ENCODE data around the gene ADGRG6. TPM values are rescaled to one million over a fixed set of nuclear protein-coding genes. Genes with fewer than 3 reads are reported as not detected.

Gene ADGRG6
- total and polyA plus RNA-seq, 10 of the 15 experiments (the other 5 are each of a cell fraction or from before 2014, with no cell fraction given), result 0.01 to 0.24 (median 0.13) TPM; not detected in 7

DNA sequence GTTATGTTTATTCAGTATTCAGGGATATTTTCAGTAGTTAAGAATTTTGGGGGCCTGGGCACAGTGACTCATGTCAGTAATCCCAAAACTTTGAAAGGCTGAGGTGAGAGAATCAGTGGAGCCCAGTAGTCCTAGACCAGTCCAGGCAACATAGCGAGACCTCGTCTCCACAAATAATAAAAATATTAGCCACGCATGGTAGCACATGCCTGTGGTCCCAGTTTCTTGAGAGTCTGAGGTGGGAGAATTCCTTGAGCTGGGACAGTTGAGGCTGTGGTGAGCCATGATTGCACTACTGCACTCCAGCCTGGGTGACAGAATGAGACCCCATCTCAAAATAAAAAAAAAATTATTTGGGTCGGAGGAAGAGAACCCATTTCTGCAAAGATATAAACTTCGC is 20.3 kb downstream of the ADGRG6 start:
- ChIA-PET SMC1A (ENCODE audit: uncharacterized antibody, unreplicated experiment) (no interaction called here), POLR2A (no interaction called here), CTCF (interaction anchor here (0.7 kb wide), 1 partner anchor 22 kb away, joined by 4 read pairs; no protein-coding TSS in a partner anchor), RAD21 (ENCODE audit: unreplicated experiment) (no interaction called here)
- ATAC-seq (no peak), FAIRE-seq (no peak), DNase-seq (ENCODE audit: low read depth, low spot score) (no peak)
- no peaks in the 10 kb centered on the region for H3K27me3 ChIP-seq (replicated peaks in 1 of 2; ENCODE audit: control insufficient read depth in 2 of 2, insufficient read depth in 2 of 2, low read length in 1 of 2)
- in situ Hi-C loops (cut with MboI) (no loop called here), intact Hi-C loops (cut with micrococcal nuclease; ENCODE audit: unreplicated experiment) (no loop called here)
- no peak for TF ChIP-seq MYB (IDR thresholded peaks at IDR 0.05; ENCODE audit: borderline replicate concordance, low read depth, low read length)
- TF ChIP-seq RAD51 (IDR thresholded peaks at IDR 0.05), result no peak
- no peak for TF ChIP-seq NR2C2 (IDR thresholded peaks at IDR 0.05; ENCODE audit: borderline replicate concordance, control insufficient read depth, insufficient read length, low read depth)
- no peak for TF ChIP-seq ZZZ3 (IDR thresholded peaks at IDR 0.05; ENCODE audit: control insufficient read depth, insufficient read length, low read depth)
- TF ChIP-seq GATAD2B (conservative IDR thresholded peaks at IDR 0.05; ENCODE audit: low read depth), result no peak
- TF ChIP-seq CHD4 (IDR thresholded peaks at IDR 0.05), result no peak
- TF ChIP-seq, protein P1, sequence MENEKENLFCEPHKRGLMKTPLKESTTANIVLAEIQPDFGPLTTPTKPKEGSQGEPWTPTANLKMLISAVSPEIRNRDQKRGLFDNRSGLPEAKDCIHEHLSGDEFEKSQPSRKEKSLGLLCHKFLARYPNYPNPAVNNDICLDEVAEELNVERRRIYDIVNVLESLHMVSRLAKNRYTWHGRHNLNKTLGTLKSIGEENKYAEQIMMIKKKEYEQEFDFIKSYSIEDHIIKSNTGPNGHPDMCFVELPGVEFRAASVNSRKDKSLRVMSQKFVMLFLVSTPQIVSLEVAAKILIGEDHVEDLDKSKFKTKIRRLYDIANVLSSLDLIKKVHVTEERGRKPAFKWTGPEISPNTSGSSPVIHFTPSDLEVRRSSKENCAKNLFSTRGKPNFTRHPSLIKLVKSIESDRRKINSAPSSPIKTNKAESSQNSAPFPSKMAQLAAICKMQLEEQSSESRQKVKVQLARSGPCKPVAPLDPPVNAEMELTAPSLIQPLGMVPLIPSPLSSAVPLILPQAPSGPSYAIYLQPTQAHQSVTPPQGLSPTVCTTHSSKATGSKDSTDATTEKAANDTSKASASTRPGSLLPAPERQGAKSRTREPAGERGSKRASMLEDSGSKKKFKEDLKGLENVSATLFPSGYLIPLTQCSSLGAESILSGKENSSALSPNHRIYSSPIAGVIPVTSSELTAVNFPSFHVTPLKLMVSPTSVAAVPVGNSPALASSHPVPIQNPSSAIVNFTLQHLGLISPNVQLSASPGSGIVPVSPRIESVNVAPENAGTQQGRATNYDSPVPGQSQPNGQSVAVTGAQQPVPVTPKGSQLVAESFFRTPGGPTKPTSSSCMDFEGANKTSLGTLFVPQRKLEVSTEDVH (IDR thresholded peaks at IDR 0.05; ENCODE audit: low read depth, partially characterized antibody), result no peak
- TF ChIP-seq IRF4 (IDR thresholded peaks at IDR 0.05; ENCODE audit: low read depth, low read length), result no peak
- no peak overlapping the region for H3K27ac ChIP-seq (ENCODE audit: control insufficient read depth, insufficient read depth)
- H2AFZ ChIP-seq (ENCODE audit: control insufficient read depth, low read depth, low read length), result no peak overlapping the region
- no peak overlapping the region for H3K4me2 ChIP-seq (ENCODE audit: control insufficient read depth, insufficient read depth)
- BruUV-seq (replicated peaks), result no TSS peak
- 76% methylated on average over 5 of the region's 5 CpGs for WGBS (ENCODE audit: insufficient coverage, insufficient replicate concordance, low lambda C conversion rate, missing lambda C conversion rate)
- no peaks in the 10 kb centered on the region for H3K79me2 ChIP-seq (ENCODE audit: control insufficient read depth, insufficient read depth, low read length)
- H4K20me1 ChIP-seq (ENCODE audit: control insufficient read depth, insufficient read depth), result no peaks in the 10 kb centered on the region
- no peak overlapping the region for H3K4me3 ChIP-seq
- no peak overlapping the region for H3K9ac ChIP-seq (ENCODE audit: control insufficient read depth, insufficient read depth, low read length)
- H3K9me3 ChIP-seq (replicated peaks; ENCODE audit: control insufficient read depth, insufficient read depth, low read length), result no peaks in the 10 kb centered on the region
- H3K4me1 ChIP-seq (ENCODE audit: control insufficient read depth, insufficient read depth, low read length), result no peaks in the 10 kb centered on the region
- H3K36me3 ChIP-seq (ENCODE audit: control insufficient read depth in 2 of 2, insufficient read depth in 2 of 2, low read length in 1 of 2), result no peaks in the 10 kb centered on the region
